CD14-positive monocyte (primary cell): ENCODE data around the gene MRPL10. TPM values are rescaled to one million over a fixed set of nuclear protein-coding genes. Genes with fewer than 3 reads are reported as not detected.

Experiments used
- DNase-seq, 3 donors: peaks; one replicate each; pipeline ENCODE4 v3.0.0-alpha.2; 2011 to 2022
- H2AFZ ChIP-seq: 2 replicates; pipeline ENCODE4 v1.6.0; 2012; ENCODE audit warnings: mild to moderate bottlenecking, low read depth, low read length, inconsistent platforms; ENCODE audit not compliant: insufficient read depth, poor library complexity, severe bottlenecking
- H3K27ac ChIP-seq, 2 donors: 1 replicate in 1 of 2; 2 replicates in 1 of 2; pipeline ENCODE4 v1.5.1; 2012 to 2013; ENCODE audit warnings: low read length in 2 of 2, control low read depth in 1 of 2, inconsistent platforms in 1 of 2, low read depth in 1 of 2, mild to moderate bottlenecking in 1 of 2
- H3K27me3 ChIP-seq, 2 donors: one replicate each; pipeline versions ENCODE4 v1.6.0 to v1.6.1; 2011 to 2013; ENCODE audit warnings: low read length in 2 of 2; ENCODE audit not compliant: control insufficient read depth in 2 of 2, insufficient read depth in 2 of 2
- H3K36me3 ChIP-seq, 2 donors: replicated peaks in 1 of 2; 1 replicate in 1 of 2; 2 replicates in 1 of 2; pipeline versions ENCODE4 v1.5.1 to v1.6.1; 2012 to 2013; ENCODE audit warnings: low read length in 2 of 2, control low read depth in 1 of 2, inconsistent platforms in 1 of 2, mild to moderate bottlenecking in 1 of 2; ENCODE audit not compliant: insufficient read depth in 2 of 2, control insufficient read depth in 1 of 2
- H3K4me1 ChIP-seq, 2 donors: 1 replicate in 1 of 2; 2 replicates in 1 of 2; pipeline versions ENCODE4 v1.5.1 to v1.6.1; 2012 to 2013; ENCODE audit warnings: low read length in 2 of 2, control low read depth in 1 of 2, inconsistent platforms in 1 of 2, mild to moderate bottlenecking in 1 of 2, moderate library complexity in 1 of 2; ENCODE audit not compliant: insufficient read depth in 2 of 2, control insufficient read depth in 1 of 2
- H3K4me2 ChIP-seq: replicated peaks from 2 replicates; pipeline ENCODE3; 2012; ENCODE audit warnings: low read length, moderate library complexity, mild to moderate bottlenecking; ENCODE audit not compliant: poor library complexity, severe bottlenecking; ENCODE audit errors: extremely low read depth
- H3K4me3 ChIP-seq, 3 experiments: fragments of 200-600 bp in 1 of 3; sonication (generic) in 1 of 3; replicated peaks in 1 of 3; 1 replicate in 2 of 3; 2 replicates in 1 of 3; pipeline ENCODE4 v1.5.1; 2011 to 2013; ENCODE audit warnings: low read length in 3 of 3, mild to moderate bottlenecking in 3 of 3, control low read depth in 2 of 3, low read depth in 2 of 3, inconsistent platforms in 1 of 3, moderate library complexity in 1 of 3
- H3K79me2 ChIP-seq: 2 replicates; pipeline ENCODE4 v1.6.0; 2012; ENCODE audit warnings: mild to moderate bottlenecking, control low read depth, inconsistent platforms, low read length, moderate library complexity; ENCODE audit not compliant: insufficient read depth
- H3K9ac ChIP-seq: 2 replicates; pipeline ENCODE4 v1.6.0; 2017; ENCODE audit warnings: low read length, mild to moderate bottlenecking; ENCODE audit not compliant: insufficient read depth, poor library complexity, severe bottlenecking
- H3K9me3 ChIP-seq, 2 donors: replicated peaks in 1 of 2; 1 replicate in 1 of 2; 2 replicates in 1 of 2; pipeline versions ENCODE4 v1.5.1 to v1.6.1; 2012 to 2013; ENCODE audit warnings: low read length in 2 of 2, control low read depth in 1 of 2; ENCODE audit not compliant: control insufficient read depth in 1 of 2, insufficient read depth in 1 of 2
- H4K20me1 ChIP-seq: 2 replicates; pipeline ENCODE4 v1.6.0; 2012; ENCODE audit warnings: mild to moderate bottlenecking, low read length, control low read depth, moderate library complexity; ENCODE audit not compliant: insufficient read depth
- H3K27ac Mint-ChIP-seq, 7 donors: one replicate each; pipeline ENCODE4 v1.8.0; 2020; ENCODE audit warnings: mild to moderate bottlenecking in 7 of 7, mixed read lengths in 7 of 7, moderate library complexity in 6 of 7, inconsistent platforms in 2 of 7
- H3K27me3 Mint-ChIP-seq, 3 donors: one replicate each; pipeline ENCODE4 v1.8.0; 2021 to 2022; ENCODE audit warnings: low read depth in 3 of 3, mild to moderate bottlenecking in 3 of 3, mixed read lengths in 3 of 3, moderate library complexity in 3 of 3, inconsistent platforms in 1 of 3
- H3K36me3 Mint-ChIP-seq, 2 donors: one replicate each; pipeline ENCODE4 v1.8.0; 2020; ENCODE audit warnings: mixed read lengths in 2 of 2, inconsistent platforms in 1 of 2, mild to moderate bottlenecking in 1 of 2
- H3K4me1 Mint-ChIP-seq: one replicate; pipeline ENCODE4 v1.8.0; 2020; ENCODE audit warnings: mild to moderate bottlenecking, mixed read lengths
- H3K4me3 Mint-ChIP-seq, 2 donors: one replicate each; pipeline ENCODE4 v1.8.0; 2020; ENCODE audit warnings: mild to moderate bottlenecking in 2 of 2, mixed read lengths in 2 of 2, moderate library complexity in 1 of 2
- H3K9me3 Mint-ChIP-seq, 7 donors: one replicate each; pipeline ENCODE4 v1.8.0; 2020 to 2022; ENCODE audit warnings: mixed read lengths in 7 of 7, mild to moderate bottlenecking in 6 of 7, moderate library complexity in 6 of 7, inconsistent platforms in 2 of 7
- WGBS: methylation state at CpG from one replicate; pipeline ENCODE4 v1.1.5; 2013; ENCODE audit warnings: missing lambda C conversion rate; ENCODE audit not compliant: insufficient coverage; 5-methylcytosine and 5-hydroxymethylcytosine counted together
- intact Hi-C, 2 donors: fragments of 100-400 bp; cut with micrococcal nuclease; formaldehyde crosslinking; loops; one replicate each; pipeline versions ENCODE4 v1.15.0 to v1.15.1; 2023
- polyA plus RNA-seq, 3 donors: library from polyadenylated mRNA; depleted of rRNA in 1 of 3; unstranded in 2 of 3; stranded (reverse) in 1 of 3; fragments of 300-500 nt in 2 of 3; fragments of >200 nt in 1 of 3; fragmentation: Illumina TruSeq in 2 of 3; gene quantifications; 1 replicate in 2 of 3; 2 replicates in 1 of 3; pipeline ENCODE4 v1.2.3, GENCODE V29; 2012 to 2021
- TF ChIP-seq, protein P1 (sequence below): fragments of 200-600 bp; IDR thresholded peaks from one replicate; pipeline ENCODE4 v1.8.0; 2022; ENCODE audit warnings: antibody characterized with exemption, mild to moderate bottlenecking

Gene MRPL10
- polyA plus RNA-seq, 3 donors: 28.5 to 32.7 (median 32.6) TPM

DNA sequence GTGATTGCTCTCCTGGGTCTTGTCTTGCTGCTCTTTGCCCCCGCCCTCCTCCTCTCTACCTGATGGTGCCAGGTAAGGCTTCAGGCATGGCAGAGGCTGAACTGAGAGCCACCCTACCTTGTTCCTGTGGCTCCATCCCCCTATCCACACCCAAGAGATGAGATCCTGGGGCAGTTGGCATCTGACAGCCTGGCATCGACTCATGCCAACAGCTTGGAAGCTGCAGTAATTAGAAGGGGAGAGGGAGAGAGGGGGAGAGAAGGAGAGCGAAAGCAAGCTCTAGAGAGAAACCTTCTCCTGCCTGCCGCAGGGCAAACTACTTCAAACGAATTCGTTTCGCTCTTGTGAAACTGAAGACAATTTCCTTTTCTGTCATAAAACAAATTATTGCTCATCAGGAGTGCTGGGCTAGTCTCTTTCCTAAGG lies 33.5 kb upstream of the MRPL10 start:
- H3K27ac ChIP-seq: no peak overlapping the region

GRCh38 chr17:47862621-47863440 lies 31.5 kb upstream of the MRPL10 start:
- 76% methylated on average over 6 of the region's 7 CpGs for WGBS

More for the DNA sequence above, 33.5 kb upstream of the MRPL10 start:
- intact Hi-C loops: no loop called here
- no peak for DNase-seq
- Histone ChIP-seq H3K36me3 (no peaks in the 10 kb centered on the region), H3K79me2 (no peaks in the 10 kb centered on the region), H4K20me1 (no peaks in the 10 kb centered on the region), H3K27me3 (peaks cover 0 to 4% of the 10 kb centered on the region in 2 donors), H3K4me3 (no peak overlapping the region), H3K9ac (no peak overlapping the region), H3K4me2 (no peak overlapping the region), H2AFZ (no peak overlapping the region), H3K4me1 (no peaks in the 10 kb centered on the region), H3K9me3 (no peaks in the 10 kb centered on the region)
- Mint-ChIP-seq H3K9me3 (no peaks in the 10 kb centered on the region), H3K4me1 (peaks cover 8% of the 10 kb centered on the region), H3K27me3 (peaks cover 7 to 33% (median 13%) of the 10 kb centered on the region in 3 donors), H3K27ac (no peak overlapping the region), H3K36me3 (no peaks in the 10 kb centered on the region), H3K4me3 (no peak overlapping the region)
- WGBS: 100% methylated on average over 1 of the region's 7 CpGs
- TF ChIP-seq, protein P1, sequence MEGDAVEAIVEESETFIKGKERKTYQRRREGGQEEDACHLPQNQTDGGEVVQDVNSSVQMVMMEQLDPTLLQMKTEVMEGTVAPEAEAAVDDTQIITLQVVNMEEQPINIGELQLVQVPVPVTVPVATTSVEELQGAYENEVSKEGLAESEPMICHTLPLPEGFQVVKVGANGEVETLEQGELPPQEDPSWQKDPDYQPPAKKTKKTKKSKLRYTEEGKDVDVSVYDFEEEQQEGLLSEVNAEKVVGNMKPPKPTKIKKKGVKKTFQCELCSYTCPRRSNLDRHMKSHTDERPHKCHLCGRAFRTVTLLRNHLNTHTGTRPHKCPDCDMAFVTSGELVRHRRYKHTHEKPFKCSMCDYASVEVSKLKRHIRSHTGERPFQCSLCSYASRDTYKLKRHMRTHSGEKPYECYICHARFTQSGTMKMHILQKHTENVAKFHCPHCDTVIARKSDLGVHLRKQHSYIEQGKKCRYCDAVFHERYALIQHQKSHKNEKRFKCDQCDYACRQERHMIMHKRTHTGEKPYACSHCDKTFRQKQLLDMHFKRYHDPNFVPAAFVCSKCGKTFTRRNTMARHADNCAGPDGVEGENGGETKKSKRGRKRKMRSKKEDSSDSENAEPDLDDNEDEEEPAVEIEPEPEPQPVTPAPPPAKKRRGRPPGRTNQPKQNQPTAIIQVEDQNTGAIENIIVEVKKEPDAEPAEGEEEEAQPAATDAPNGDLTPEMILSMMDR: no peak

More at GRCh38 chr17:47862621-47863440, 31.5 kb upstream of the MRPL10 start:
- H3K4me1 ChIP-seq: no peaks in the 10 kb centered on the region
- H3K4me3 ChIP-seq: no peak overlapping the region
- no peaks in the 10 kb centered on the region for H3K9me3 Mint-ChIP-seq
- H3K9me3 ChIP-seq: no peaks in the 10 kb centered on the region
- peaks cover 13 to 24% (median 15%) of the 10 kb centered on the region in 3 donors for H3K27me3 Mint-ChIP-seq
- H2AFZ ChIP-seq: peak overlapping the region; percentile 51
- peaks cover 12% of the 10 kb centered on the region for H3K4me1 Mint-ChIP-seq
- H3K36me3 ChIP-seq: no peaks in the 10 kb centered on the region
- H3K9ac ChIP-seq: no peak overlapping the region
- intact Hi-C loops: no loop called here
- H3K27ac Mint-ChIP-seq: peak overlapping the region in 1 of 7 donors; percentile 19
- TF ChIP-seq, protein P1: no peak
- H3K4me2 ChIP-seq: no peak overlapping the region
- no peak for DNase-seq
- no peaks in the 10 kb centered on the region for H3K36me3 Mint-ChIP-seq
- no peaks in the 10 kb centered on the region for H4K20me1 ChIP-seq
- no peak overlapping the region for H3K4me3 Mint-ChIP-seq
- H3K27me3 ChIP-seq: no peaks in the 10 kb centered on the region
- H3K79me2 ChIP-seq: no peaks in the 10 kb centered on the region
- no peak overlapping the region for H3K27ac ChIP-seq
